IPS-18a (cell line): ENCODE data around the gene WDR5.

Experiments used
- H3K27ac ChIP-seq: one replicate; pipeline ENCODE4 v1.5.1; 2013; ENCODE audit warnings: low read length
- H3K27me3 ChIP-seq: one replicate; pipeline ENCODE4 v1.6.1; 2013; ENCODE audit warnings: mild to moderate bottlenecking, low read length; ENCODE audit not compliant: control insufficient read depth, insufficient read depth
- H3K36me3 ChIP-seq: one replicate; pipeline ENCODE4 v1.6.1; 2013; ENCODE audit warnings: low read depth, low read length; ENCODE audit not compliant: control insufficient read depth
- H3K4me1 ChIP-seq: one replicate; pipeline ENCODE4 v1.6.1; 2013; ENCODE audit warnings: low read depth, low read length; ENCODE audit not compliant: control insufficient read depth
- H3K4me3 ChIP-seq: one replicate; pipeline ENCODE4 v1.5.1; 2013; ENCODE audit warnings: low read length
- H3K9ac ChIP-seq: one replicate; pipeline ENCODE4 v1.6.1; 2013; ENCODE audit warnings: mild to moderate bottlenecking, low read length, moderate library complexity
- H3K9me3 ChIP-seq: one replicate; pipeline ENCODE4 v1.6.1; 2013; ENCODE audit warnings: low read depth, low read length; ENCODE audit not compliant: control insufficient read depth

WDR5 gene

GRCh38 chr9:134187110-134187531, 51.2 kb downstream of the WDR5 start:
- Histone ChIP-seq H3K27ac (no peak overlapping the region), H3K27me3 (peaks cover 13% of the 10 kb centered on the region), H3K4me1 (no peaks in the 10 kb centered on the region), H3K36me3 (no peaks in the 10 kb centered on the region), H3K9ac (no peak overlapping the region), H3K9me3 (no peaks in the 10 kb centered on the region), H3K4me3 (no peak overlapping the region)

DNA sequence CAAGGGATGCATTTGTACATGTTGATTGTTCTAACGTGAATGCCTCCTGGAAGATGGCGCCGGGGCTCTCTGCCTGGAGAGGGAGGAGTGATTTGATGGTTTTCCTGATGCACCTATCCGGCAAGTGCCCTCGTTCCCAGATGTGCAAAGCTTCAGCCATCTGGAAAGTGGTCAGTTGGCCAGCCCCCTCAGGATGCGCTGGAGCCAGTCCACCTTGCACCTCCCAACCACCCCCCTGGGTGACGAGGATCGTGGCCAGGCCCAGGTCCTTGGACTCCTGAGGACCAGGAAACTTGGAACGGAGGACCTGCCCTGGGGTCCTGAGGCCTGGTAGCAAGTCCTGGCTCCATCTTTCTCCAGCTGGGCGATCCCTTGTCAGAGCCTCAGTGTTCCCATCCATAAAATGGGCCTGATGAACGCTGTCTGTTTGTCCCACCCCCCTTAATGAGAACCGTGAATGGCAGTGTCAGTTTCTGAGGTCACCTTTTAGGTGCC, 52.1 kb downstream of the WDR5 start:
- Histone ChIP-seq H3K27me3 (peaks cover 13% of the 10 kb centered on the region), H3K4me3 (no peak overlapping the region), H3K27ac (no peak overlapping the region), H3K9ac (no peak overlapping the region), H3K4me1 (no peaks in the 10 kb centered on the region), H3K9me3 (no peaks in the 10 kb centered on the region), H3K36me3 (no peaks in the 10 kb centered on the region)

DNA sequence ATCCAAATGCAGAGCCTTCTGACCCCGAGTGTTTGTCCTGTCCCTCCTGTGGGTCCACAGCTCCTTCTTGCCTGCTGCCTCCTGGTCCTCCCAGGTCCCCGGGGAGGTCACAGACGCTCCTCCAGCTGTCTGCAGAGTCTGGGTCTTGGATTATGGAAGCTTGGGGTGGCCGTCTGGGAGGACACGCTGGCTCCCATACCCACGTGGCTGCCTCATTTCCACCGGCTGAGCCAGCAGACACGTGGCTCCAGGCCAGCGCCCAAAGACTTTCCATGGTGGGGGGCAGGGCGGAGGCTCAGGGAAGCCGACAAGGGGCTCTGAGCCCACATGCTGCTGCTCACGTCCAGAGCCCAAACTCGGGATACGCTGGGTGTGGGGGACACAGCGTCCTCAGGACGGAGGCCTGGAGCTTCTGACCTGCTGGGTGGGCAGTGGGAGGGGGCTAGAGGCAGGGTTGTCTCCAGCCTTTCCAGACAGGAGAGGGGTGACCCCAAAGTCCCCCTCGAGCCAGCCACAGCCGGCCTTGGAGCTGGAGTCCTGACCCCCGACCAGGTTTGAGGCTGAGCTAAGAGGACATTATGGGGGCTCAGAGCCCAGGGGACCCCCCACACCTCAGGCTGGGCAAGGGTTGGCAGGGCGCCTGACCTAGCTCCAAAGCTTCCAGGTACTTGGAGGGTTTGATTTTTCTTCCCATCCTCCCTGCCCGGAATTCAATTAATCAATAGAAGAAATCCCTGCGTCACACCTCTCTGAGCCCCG, 52.7 kb downstream of the WDR5 start:
- Histone ChIP-seq H3K9me3 (no peaks in the 10 kb centered on the region), H3K4me3 (peak overlapping the region; percentile 38), H3K36me3 (no peaks in the 10 kb centered on the region), H3K27ac (no peak overlapping the region), H3K4me1 (no peaks in the 10 kb centered on the region), H3K9ac (no peak overlapping the region), H3K27me3 (peaks cover 13% of the 10 kb centered on the region)

DNA sequence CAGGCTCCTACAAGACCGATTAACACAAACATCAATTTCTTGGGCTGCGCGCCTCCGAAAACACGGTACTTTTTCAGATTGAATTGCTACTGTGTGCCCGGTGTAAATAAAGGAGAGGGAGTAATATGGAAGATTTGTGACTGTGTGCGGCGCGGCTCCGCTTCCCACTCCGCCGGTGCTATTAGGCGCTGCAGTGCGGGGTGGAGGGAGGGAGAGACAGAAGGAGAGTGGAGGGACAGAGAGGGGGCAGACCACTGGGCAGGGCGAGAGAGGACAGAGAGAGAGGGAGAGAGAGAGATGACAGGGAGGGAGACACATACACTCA, 53.2 kb downstream of the WDR5 start:
- Histone ChIP-seq H3K4me1 (no peaks in the 10 kb centered on the region), H3K36me3 (no peaks in the 10 kb centered on the region), H3K9me3 (no peaks in the 10 kb centered on the region), H3K9ac (no peak overlapping the region), H3K27me3 (peaks cover 13% of the 10 kb centered on the region), H3K4me3 (peak overlapping the region; percentile 38), H3K27ac (no peak overlapping the region)

GRCh38 chr9:134189470-134190231, 53.8 kb downstream of the WDR5 start:
- no peak overlapping the region for H3K27ac ChIP-seq
- H3K27me3 ChIP-seq = peaks cover 13% of the 10 kb centered on the region
- no peaks in the 10 kb centered on the region for H3K36me3 ChIP-seq
- no peaks in the 10 kb centered on the region for H3K4me1 ChIP-seq
- no peaks in the 10 kb centered on the region for H3K9me3 ChIP-seq
- H3K9ac ChIP-seq = no peak overlapping the region
- peak overlapping the region; percentile 38 for H3K4me3 ChIP-seq

GRCh38 chr9:134190232-134191121, 54.6 kb downstream of the WDR5 start:
- no peak overlapping the region for H3K27ac ChIP-seq
- H3K9ac ChIP-seq = no peak overlapping the region
- no peak overlapping the region for H3K4me3 ChIP-seq
- no peaks in the 10 kb centered on the region for H3K4me1 ChIP-seq
- peaks cover 13% of the 10 kb centered on the region for H3K27me3 ChIP-seq
- H3K36me3 ChIP-seq = no peaks in the 10 kb centered on the region
- no peaks in the 10 kb centered on the region for H3K9me3 ChIP-seq

DNA sequence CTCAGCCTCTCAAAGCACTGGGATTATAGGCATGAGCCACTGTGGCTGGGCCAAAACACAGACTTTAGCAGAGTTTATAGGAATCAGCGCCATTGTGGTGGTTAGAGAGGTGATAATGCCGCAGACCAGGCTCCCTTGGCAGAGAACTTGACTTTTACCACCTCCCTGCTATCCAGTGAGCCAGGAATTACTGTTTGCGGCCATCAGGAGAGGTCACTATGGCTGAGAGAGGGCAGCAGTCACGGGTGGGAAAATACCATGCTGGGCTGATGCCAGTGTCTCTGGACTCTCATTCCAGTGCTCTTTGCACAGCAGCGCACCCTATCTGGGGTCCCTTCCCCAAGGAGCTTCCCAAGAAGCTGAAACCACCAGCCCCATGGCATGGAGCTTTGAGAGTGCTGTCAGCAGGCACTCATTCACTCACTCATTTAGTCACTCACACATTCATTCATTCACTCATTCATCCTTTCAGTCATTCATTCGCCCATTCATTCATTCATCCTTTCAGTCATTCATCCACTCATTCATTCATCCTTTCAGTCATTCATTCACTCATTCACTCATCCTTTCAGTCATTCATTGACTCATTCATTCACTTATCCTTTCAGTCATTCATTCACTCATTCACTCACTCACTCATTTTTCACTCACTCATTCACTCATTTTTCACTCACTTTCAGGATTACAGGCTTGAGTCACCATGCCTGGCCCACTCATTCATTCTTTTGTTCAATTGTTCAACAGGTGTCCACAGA, 55.8 kb downstream of the WDR5 start:
- Histone ChIP-seq H3K4me1 (no peaks in the 10 kb centered on the region), H3K4me3 (no peak overlapping the region), H3K9me3 (no peaks in the 10 kb centered on the region), H3K27ac (no peak overlapping the region), H3K9ac (no peak overlapping the region), H3K27me3 (peaks cover 13% of the 10 kb centered on the region), H3K36me3 (no peaks in the 10 kb centered on the region)

DNA sequence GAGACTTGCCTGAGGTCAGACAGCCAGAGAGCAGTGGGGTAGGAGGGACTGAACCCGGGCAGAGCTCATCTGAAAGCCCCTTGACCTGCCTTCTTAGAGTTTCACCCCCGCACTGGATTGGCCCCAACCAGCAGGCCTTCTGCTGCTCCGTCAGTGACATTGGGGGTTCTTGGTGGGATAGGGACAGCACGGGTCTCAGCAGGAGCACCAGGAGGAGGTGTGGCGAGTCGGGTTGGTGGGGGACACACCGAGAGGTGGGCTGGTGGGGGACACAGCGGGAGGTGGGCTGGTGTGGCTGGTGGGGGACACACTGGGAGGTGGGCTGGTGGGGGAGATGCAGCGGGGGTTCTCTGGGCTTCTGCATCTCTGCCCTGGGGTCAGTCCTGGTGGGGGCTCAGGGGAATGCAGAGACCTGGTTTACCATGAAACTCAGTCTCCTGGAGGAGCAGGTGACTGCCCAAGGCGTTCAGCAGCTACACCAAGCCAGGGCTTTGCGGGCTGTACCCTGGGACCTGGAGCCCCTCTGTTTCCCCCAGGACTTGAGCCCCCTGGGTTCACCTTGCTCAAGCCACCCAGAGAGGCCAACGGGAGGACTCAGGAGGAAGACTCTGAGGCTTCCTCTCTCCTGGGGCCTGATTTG, 56.5 kb downstream of the WDR5 start:
- H3K4me1 ChIP-seq = no peaks in the 10 kb centered on the region
- no peak overlapping the region for H3K9ac ChIP-seq
- H3K27ac ChIP-seq = no peak overlapping the region

GRCh38 chr9:134192951-134193731, 57.3 kb downstream of the WDR5 start:
- Histone ChIP-seq H3K9ac (no peak overlapping the region), H3K4me1 (no peaks in the 10 kb centered on the region), H3K4me3 (no peak overlapping the region), H3K9me3 (no peaks in the 10 kb centered on the region), H3K27me3 (peaks cover 13% of the 10 kb centered on the region), H3K27ac (no peak overlapping the region), H3K36me3 (no peaks in the 10 kb centered on the region)

More for the DNA sequence above, 56.5 kb downstream of the WDR5 start:
- Histone ChIP-seq H3K9me3 (no peaks in the 10 kb centered on the region), H3K36me3 (no peaks in the 10 kb centered on the region), H3K4me3 (no peak overlapping the region), H3K27me3 (peaks cover 13% of the 10 kb centered on the region)

GRCh38 chr9:134193912-134194535, 58.1 kb downstream of the WDR5 start:
- Histone ChIP-seq H3K27me3 (peaks cover 6% of the 10 kb centered on the region), H3K36me3 (no peaks in the 10 kb centered on the region), H3K9me3 (no peaks in the 10 kb centered on the region), H3K9ac (no peak overlapping the region), H3K27ac (no peak overlapping the region), H3K4me3 (no peak overlapping the region), H3K4me1 (no peaks in the 10 kb centered on the region)
